Bronchial epithelial cell (primary cell): Measurements from ENCODE around the gene COIL. TPM values are rescaled to one million over a fixed set of nuclear protein-coding genes. Genes with fewer than 3 reads are reported as not detected.
A peak's percentile ranks its signal among the peaks of the same experiment; 100 is the strongest.

Source experiments
- DNase-seq: peaks from one replicate; pipeline ENCODE4 v3.0.0-alpha.2; 2010; ENCODE audit warnings: low read depth
- FAIRE-seq: peaks from 2 replicates; lab custom pipeline; 2011; peaks lifted over from hg19 to GRCh38; lab: Jason Lieb, UNC
- H3K27me3 ChIP-seq: 2 replicates; pipeline ENCODE4 v1.5.1; 2011; ENCODE audit warnings: low read length; ENCODE audit not compliant: control insufficient read depth, insufficient read depth
- H3K36me3 ChIP-seq: 2 replicates; pipeline ENCODE4 v1.5.1; 2011; ENCODE audit warnings: low read length; ENCODE audit not compliant: control insufficient read depth, insufficient read depth
- H3K4me3 ChIP-seq: 2 replicates; pipeline ENCODE4 v1.5.1; 2011; ENCODE audit warnings: mild to moderate bottlenecking, low read depth, low read length, control low read depth
- CTCF ChIP-seq: IDR thresholded peaks from 2 replicates; pipeline ENCODE4 v1.5.1; 2011; ENCODE audit warnings: mild to moderate bottlenecking, moderate library complexity, low read length, control low read depth, inconsistent platforms; ENCODE audit not compliant: insufficient read depth, severe bottlenecking
- total RNA-seq: library from RNA; depleted of rRNA; stranded (reverse); fragments of >200 nt; gene quantifications from 2 replicates; pipeline ENCODE4 v1.2.1, GENCODE V29; 2014

COIL gene
- total RNA-seq, 1 donor from 2014 or later, result 15.3 TPM

- Histone ChIP-seq H3K36me3 (no peaks in the 10 kb centered on the region), H3K4me3 (no peak overlapping the region), H3K27me3 (no peaks in the 10 kb centered on the region)
- no peak for DNase-seq
- no peak for FAIRE-seq
- TF ChIP-seq CTCF, result no peak
Measured at GRCh38 chr17:56976941-56977608, 16.2 kb upstream of the COIL start.

- Histone ChIP-seq H3K27me3 (no peaks in the 10 kb centered on the region), H3K36me3 (no peaks in the 10 kb centered on the region), H3K4me3 (no peak overlapping the region)
- TF ChIP-seq CTCF, result no peak
- DNase-seq (no peak), FAIRE-seq (no peak)
Measured at GRCh38 chr17:56975656-56976055, 14.8 kb upstream of the COIL start.

GRCh38 chr17:56974055-56974454, 13.2 kb upstream of the COIL start:
- FAIRE-seq (no peak), DNase-seq (no peak)
- H3K27me3 ChIP-seq, result no peaks in the 10 kb centered on the region
- no peak overlapping the region for H3K4me3 ChIP-seq
- H3K36me3 ChIP-seq, result no peaks in the 10 kb centered on the region
- TF ChIP-seq CTCF, result no peak

- FAIRE-seq, result peak; percentile 84
Measured at GRCh38 chr17:56973520-56973919, 12.7 kb upstream of the COIL start.

GRCh38 chr17:56972111-56972730, 11.4 kb upstream of the COIL start:
- no peak overlapping the region for H3K4me3 ChIP-seq
- no peak for DNase-seq
- H3K36me3 ChIP-seq, result no peaks in the 10 kb centered on the region
- TF ChIP-seq CTCF, result no peak
- H3K27me3 ChIP-seq, result no peaks in the 10 kb centered on the region
- FAIRE-seq, result no peak

More at GRCh38 chr17:56973520-56973919, 12.7 kb upstream of the COIL start:
- no peak overlapping the region for H3K4me3 ChIP-seq
- DNase-seq, result peak; percentile 89
- no peaks in the 10 kb centered on the region for H3K27me3 ChIP-seq
- no peak for TF ChIP-seq CTCF
- no peaks in the 10 kb centered on the region for H3K36me3 ChIP-seq
